GM19099 (cell line): ENCODE data around the gene SYN1.

ENCODE experiments used
- POLR2A ChIP-seq: IDR thresholded peaks from 3 replicates; pipeline ENCODE4 v1.6.1; 2011; ENCODE audit warnings: low read depth; ENCODE audit not compliant: insufficient read length; ENCODE audit errors: extremely low read depth

The SYN1 gene

GRCh38 chrX:47613082-47613481 lies 6.6 kb downstream of the SYN1 start:
- no peak for TF ChIP-seq POLR2A

GRCh38 chrX:47612418-47612817 lies 7.2 kb downstream of the SYN1 start:
- no peak for TF ChIP-seq POLR2A

GRCh38 chrX:47611926-47612325 lies 7.7 kb downstream of the SYN1 start:
- no peak for TF ChIP-seq POLR2A

- TF ChIP-seq POLR2A, result no peak
Observed at GRCh38 chrX:47611489-47611888, 8.2 kb downstream of the SYN1 start.

GRCh38 chrX:47610511-47610910 lies 9.1 kb downstream of the SYN1 start:
- TF ChIP-seq POLR2A, result no peak

- no peak for TF ChIP-seq POLR2A
Observed at GRCh38 chrX:47608130-47608810, 11.4 kb downstream of the SYN1 start.

- TF ChIP-seq POLR2A, result no peak
Observed at GRCh38 chrX:47607091-47607490, 12.6 kb downstream of the SYN1 start.

- no peak for TF ChIP-seq POLR2A
Observed at GRCh38 chrX:47605024-47605423, 14.6 kb downstream of the SYN1 start.

- TF ChIP-seq POLR2A, result no peak
Observed at GRCh38 chrX:47597222-47597621, 22.4 kb downstream of the SYN1 start.

- TF ChIP-seq POLR2A, result no peak
Observed at GRCh38 chrX:47596256-47596655, 23.4 kb downstream of the SYN1 start.

- TF ChIP-seq POLR2A, result no peak
Observed at GRCh38 chrX:47595716-47596251, 23.9 kb downstream of the SYN1 start.

- no peak for TF ChIP-seq POLR2A
Observed at GRCh38 chrX:47593522-47593921, 26.1 kb downstream of the SYN1 start.

- no peak for TF ChIP-seq POLR2A
Observed at GRCh38 chrX:47590984-47591383, 28.7 kb downstream of the SYN1 start.

GRCh38 chrX:47587906-47588735 lies 31.5 kb downstream of the SYN1 start:
- no peak for TF ChIP-seq POLR2A

GRCh38 chrX:47587091-47587891 lies 32.4 kb downstream of the SYN1 start:
- no peak for TF ChIP-seq POLR2A
